Neuronal stem cell (in vitro differentiated cells): ENCODE measurements around the gene GRIP1.

Source experiments
- DNase-seq: peaks from one replicate; pipeline ENCODE4 v3.0.0-alpha.2; 2013; ENCODE audit warnings: low spot score
- H2AFZ ChIP-seq: one replicate; pipeline ENCODE4 v1.6.1; 2013; ENCODE audit warnings: mild to moderate bottlenecking, low read length, inconsistent platforms
- H2AK5ac ChIP-seq: 2 replicates; pipeline ENCODE4 v1.6.1; 2013; ENCODE audit warnings: low read depth, mild to moderate bottlenecking, inconsistent platforms, low read length, moderate library complexity, mixed read lengths
- H2BK120ac ChIP-seq: 2 replicates; pipeline ENCODE4 v1.6.1; 2013; ENCODE audit warnings: low read depth, mild to moderate bottlenecking, inconsistent platforms, low read length, moderate library complexity, mixed read lengths
- H2BK12ac ChIP-seq: one replicate; pipeline ENCODE4 v1.6.1; 2013; ENCODE audit warnings: low read length, inconsistent platforms
- H2BK15ac ChIP-seq: 2 replicates; pipeline ENCODE4 v1.6.1; 2013; ENCODE audit warnings: mild to moderate bottlenecking, low read length, inconsistent platforms, mixed read lengths
- H2BK5ac ChIP-seq: one replicate; pipeline ENCODE4 v1.6.1; 2013; ENCODE audit warnings: inconsistent platforms, mild to moderate bottlenecking, low read length, moderate library complexity
- H3K14ac ChIP-seq: one replicate; pipeline ENCODE4 v1.6.1; 2013; ENCODE audit warnings: low read length, inconsistent platforms
- H3K18ac ChIP-seq: 2 replicates; pipeline ENCODE4 v1.6.1; 2013; ENCODE audit warnings: low read length, inconsistent platforms
- H3K23ac ChIP-seq: 2 replicates; pipeline ENCODE4 v1.6.1; 2013; ENCODE audit warnings: low read depth, mild to moderate bottlenecking, mixed read lengths, low read length, inconsistent platforms; ENCODE audit not compliant: poor library complexity
- H3K27ac ChIP-seq: replicated peaks from 3 replicates; pipeline ENCODE4 v1.5.1; 2013; ENCODE audit warnings: low read length, inconsistent platforms
- H3K27me3 ChIP-seq, 3 experiments: 2 replicates each; pipeline ENCODE4 v1.6.1; 2013; ENCODE audit warnings: low read length in 3 of 3, mild to moderate bottlenecking in 2 of 3, inconsistent platforms in 1 of 3, low read depth in 1 of 3, mixed read lengths in 1 of 3, moderate library complexity in 1 of 3; ENCODE audit not compliant: control insufficient read depth in 3 of 3, insufficient read depth in 3 of 3
- H3K36me3 ChIP-seq, 2 donors: replicated peaks in 1 of 2; 2 replicates each; pipeline ENCODE4 v1.6.1; 2013; ENCODE audit warnings: low read length in 2 of 2; ENCODE audit not compliant: control insufficient read depth in 2 of 2, insufficient read depth in 2 of 2
- H3K4ac ChIP-seq: 2 replicates; pipeline ENCODE4 v1.6.1; 2013; ENCODE audit warnings: inconsistent platforms, mild to moderate bottlenecking, low read length, moderate library complexity
- H3K4me1 ChIP-seq, 2 donors: 1 replicate in 1 of 2; 2 replicates in 1 of 2; pipeline ENCODE4 v1.6.1; 2013; ENCODE audit warnings: low read length in 2 of 2, low read depth in 1 of 2; ENCODE audit not compliant: control insufficient read depth in 2 of 2, insufficient read depth in 1 of 2
- H3K4me2 ChIP-seq: one replicate; pipeline ENCODE4 v1.6.1; 2013; ENCODE audit warnings: mild to moderate bottlenecking, low read length, inconsistent platforms; ENCODE audit not compliant: insufficient read depth, poor library complexity, severe bottlenecking
- H3K4me3 ChIP-seq, 2 donors: 2 replicates each; pipeline ENCODE4 v1.5.1; 2013; ENCODE audit warnings: low read length in 2 of 2, mild to moderate bottlenecking in 2 of 2, inconsistent platforms in 1 of 2, moderate library complexity in 1 of 2
- H3K79me1 ChIP-seq: one replicate; pipeline ENCODE4 v1.6.1; 2013; ENCODE audit warnings: low read depth, mild to moderate bottlenecking, inconsistent platforms, low read length, moderate library complexity
- H3K9ac ChIP-seq: one replicate; pipeline ENCODE4 v1.6.1; 2013; ENCODE audit warnings: mild to moderate bottlenecking, low read depth, low read length, inconsistent platforms; ENCODE audit not compliant: poor library complexity
- H3K9me3 ChIP-seq, 2 donors: replicated peaks in 1 of 2; 2 replicates each; pipeline versions ENCODE3 to v1.6.1; 2013; ENCODE audit warnings: low read length in 2 of 2, mild to moderate bottlenecking in 2 of 2, inconsistent platforms in 1 of 2, low read depth in 1 of 2, mixed read lengths in 1 of 2, moderate library complexity in 1 of 2; ENCODE audit not compliant: control insufficient read depth in 2 of 2, insufficient read depth in 1 of 2
- H4K8ac ChIP-seq: one replicate; pipeline ENCODE4 v1.6.1; 2013; ENCODE audit warnings: low read depth, mild to moderate bottlenecking, inconsistent platforms, low read length, moderate library complexity
- H4K91ac ChIP-seq: one replicate; pipeline ENCODE4 v1.6.1; 2013; ENCODE audit warnings: low read length, low read depth, mild to moderate bottlenecking, inconsistent platforms; ENCODE audit not compliant: poor library complexity
- WGBS, 2 donors: extraction: QIAGEN DNeasy Blood & Tissue Kit; methylation state at CpG; one replicate each; pipeline ENCODE4 v1.1.7; 2013; ENCODE audit warnings: missing lambda C conversion rate in 2 of 2, mixed read lengths in 1 of 2; ENCODE audit not compliant: insufficient read length in 2 of 2, insufficient replicate concordance in 1 of 2; ENCODE audit errors: extremely low coverage in 2 of 2; 5-methylcytosine and 5-hydroxymethylcytosine counted together

Gene GRIP1

GRCh38 chr12:66345212-66345611, 333.7 kb downstream of the GRIP1 start:
- H3K27me3 ChIP-seq, result no peaks in the 10 kb centered on the region
- no CpG with 5 or more reads among the region's 3 CpGs for WGBS, 2 donors
- no peak overlapping the region for H3K4me3 ChIP-seq
- H3K9me3 ChIP-seq, result peaks cover 6 to 28% of the 10 kb centered on the region in 2 donors
- H3K18ac ChIP-seq, result no peak overlapping the region
- no peak overlapping the region for H2AK5ac ChIP-seq
- H2BK12ac ChIP-seq, result no peak overlapping the region
- H3K23ac ChIP-seq, result no peak overlapping the region
- no peaks in the 10 kb centered on the region for H3K79me1 ChIP-seq
- H3K9ac ChIP-seq, result no peak overlapping the region
- no peak for DNase-seq
- no peak overlapping the region for H2BK15ac ChIP-seq
- no peak overlapping the region for H4K91ac ChIP-seq
- no peaks in the 10 kb centered on the region for H3K4me1 ChIP-seq
- no peak overlapping the region for H2BK120ac ChIP-seq
- H3K14ac ChIP-seq, result no peak overlapping the region
- H3K4ac ChIP-seq, result no peak overlapping the region
- H2BK5ac ChIP-seq, result no peak overlapping the region
- no peak overlapping the region for H3K27ac ChIP-seq
- H4K8ac ChIP-seq, result no peak overlapping the region
- H2AFZ ChIP-seq, result no peak overlapping the region
- peaks cover 2 to 36% of the 10 kb centered on the region in 2 donors for H3K36me3 ChIP-seq
- H3K4me2 ChIP-seq, result no peak overlapping the region

GRCh38 chr12:66341126-66341525, 337.8 kb downstream of the GRIP1 start:
- Histone ChIP-seq H3K23ac (no peak overlapping the region), H2BK120ac (no peak overlapping the region), H2BK12ac (no peak overlapping the region), H3K36me3 (peaks cover 0 to 49% of the 10 kb centered on the region in 2 donors), H2BK15ac (no peak overlapping the region), H3K9ac (no peak overlapping the region), H2BK5ac (no peak overlapping the region), H3K4ac (no peak overlapping the region), H2AK5ac (no peak overlapping the region), H3K27me3 (no peaks in the 10 kb centered on the region), H3K9me3 (peaks cover 6 to 34% of the 10 kb centered on the region in 2 donors), H4K8ac (no peak overlapping the region), H3K79me1 (no peaks in the 10 kb centered on the region), H3K14ac (no peak overlapping the region), H3K4me3 (no peak overlapping the region), H3K4me1 (no peaks in the 10 kb centered on the region), H3K27ac (no peak overlapping the region), H2AFZ (no peak overlapping the region), H4K91ac (no peak overlapping the region), H3K18ac (no peak overlapping the region), H3K4me2 (no peak overlapping the region)
- no CpG with 5 or more reads among the region's 4 CpGs for WGBS, 2 donors
- DNase-seq, result no peak

GRCh38 chr12:66340131-66340530, 338.7 kb downstream of the GRIP1 start:
- no CpG with 5 or more reads among the region's 2 CpGs for WGBS, 2 donors
- H3K27me3 ChIP-seq, result no peaks in the 10 kb centered on the region
- no peak overlapping the region for H3K4ac ChIP-seq
- H3K79me1 ChIP-seq, result no peaks in the 10 kb centered on the region
- no peaks in the 10 kb centered on the region for H3K4me1 ChIP-seq
- no peak overlapping the region for H3K23ac ChIP-seq
- no peak overlapping the region for H4K8ac ChIP-seq
- no peak overlapping the region for H3K18ac ChIP-seq
- no peak overlapping the region for H2BK15ac ChIP-seq
- no peak overlapping the region for H2BK120ac ChIP-seq
- H3K4me2 ChIP-seq, result no peak overlapping the region
- no peak overlapping the region for H2AK5ac ChIP-seq
- no peak overlapping the region for H3K4me3 ChIP-seq
- peaks cover 0 to 39% of the 10 kb centered on the region in 2 donors for H3K36me3 ChIP-seq
- H3K27ac ChIP-seq, result no peak overlapping the region
- H3K14ac ChIP-seq, result no peak overlapping the region
- H3K9me3 ChIP-seq, result peaks cover 6 to 34% of the 10 kb centered on the region in 2 donors
- no peak overlapping the region for H4K91ac ChIP-seq
- no peak overlapping the region for H3K9ac ChIP-seq
- no peak for DNase-seq
- no peak overlapping the region for H2BK12ac ChIP-seq
- no peak overlapping the region for H2AFZ ChIP-seq
- no peak overlapping the region for H2BK5ac ChIP-seq

GRCh38 chr12:66337381-66338010, 341.4 kb downstream of the GRIP1 start:
- Histone ChIP-seq H3K9me3 (peaks cover 3 to 22% of the 10 kb centered on the region in 2 donors), H3K18ac (no peak overlapping the region), H3K4me2 (no peak overlapping the region), H3K36me3 (peaks cover 0 to 34% of the 10 kb centered on the region in 2 donors), H2BK5ac (no peak overlapping the region), H2BK120ac (no peak overlapping the region), H3K14ac (no peak overlapping the region), H3K4me3 (no peak overlapping the region), H3K27me3 (no peaks in the 10 kb centered on the region), H3K4me1 (peaks cover 0 to 1% of the 10 kb centered on the region in 2 donors), H3K23ac (no peak overlapping the region), H2AFZ (no peak overlapping the region), H4K91ac (no peak overlapping the region), H3K4ac (no peak overlapping the region), H2BK15ac (no peak overlapping the region), H2BK12ac (no peak overlapping the region), H3K27ac (no peak overlapping the region), H3K79me1 (no peaks in the 10 kb centered on the region), H4K8ac (no peak overlapping the region), H2AK5ac (no peak overlapping the region), H3K9ac (no peak overlapping the region)
- DNase-seq, result no peak
- no CpG with 5 or more reads among the region's 2 CpGs for WGBS, 2 donors
